ENCODE data around the gene RHPN2.
A peak's percentile ranks its signal among the peaks of the same experiment; 100 is the strongest.
"Not testable (repeated sequence)": the region's sequence is repeated elsewhere in the genome, so short reads cannot be mapped to it uniquely, and the experiment has no call there.

RHPN2 gene

GRCh38 chr19:32971715-32972540 lies 92.8 kb downstream of the RHPN2 start, which contains the start of the genes CEP89 and FAAP24:
Gene CEP89 (minus strand): TSS chr19:32971958. CDS start chr19:32971874, 84 bp downstream.
Gene FAAP24 (plus strand): TSS chr19:32972242. CDS start chr19:32973197, 955 bp downstream.
- peak; percentile 98 for DNase-seq

DNA sequence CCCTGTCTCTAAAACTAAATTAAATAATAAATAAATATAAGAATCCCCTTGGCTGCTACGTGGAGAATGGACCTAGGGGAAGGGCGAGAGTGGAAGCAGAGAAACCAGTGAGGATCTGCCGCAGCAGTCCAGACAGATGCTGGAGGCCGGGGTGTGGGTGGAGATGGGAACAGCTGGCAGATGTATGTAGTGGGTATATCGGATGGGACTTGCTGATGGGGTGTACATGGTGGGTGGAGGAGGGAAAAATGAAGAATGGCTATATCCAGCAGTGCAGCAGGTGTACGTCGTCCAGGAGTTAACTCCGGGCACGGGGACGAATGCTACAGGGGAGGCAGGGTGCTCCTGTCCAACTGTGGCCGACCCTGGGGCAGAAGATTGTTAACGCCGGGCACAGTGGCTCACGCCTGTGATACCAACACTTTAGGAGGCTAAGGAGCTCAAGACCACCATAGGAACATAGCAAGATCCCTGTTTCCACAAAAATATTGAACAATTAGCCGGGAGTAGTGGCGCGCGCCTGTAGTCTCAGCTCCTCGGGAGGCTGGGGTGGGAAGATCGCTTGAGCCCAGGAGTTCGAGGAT lies 93.6 kb downstream of the RHPN2 start:
- DNase-seq = no peak

DNA sequence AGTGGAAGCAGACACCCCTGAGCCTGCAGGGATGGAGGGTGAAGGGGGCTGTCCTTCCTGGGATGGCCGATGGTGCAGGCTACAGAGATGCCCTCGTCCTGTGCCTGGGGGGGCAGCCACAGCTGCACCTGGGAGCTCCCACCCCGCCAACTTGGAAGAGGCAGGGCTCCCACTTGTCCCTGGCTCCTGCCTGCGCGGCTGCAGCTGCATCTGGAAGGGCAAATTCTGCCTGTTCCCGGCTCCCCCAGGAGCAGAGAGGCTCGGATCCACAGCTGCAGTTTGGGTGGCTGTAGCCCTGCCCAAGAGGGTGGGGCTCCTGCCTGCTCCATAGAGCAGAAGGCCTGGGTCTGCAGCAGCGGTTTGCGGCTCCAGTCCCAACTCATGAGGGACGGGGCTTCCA lies 95.1 kb downstream of the RHPN2 start:
- DNase-seq = no peak

GRCh38 chr19:32966750-32967149 lies 97.9 kb downstream of the RHPN2 start:
- DNase-seq = no peak

GRCh38 chr19:32945260-32945659 lies 119.4 kb downstream of the RHPN2 start:
- DNase-seq = no peak

GRCh38 chr19:32941273-32941672 lies 123.4 kb downstream of the RHPN2 start:
- DNase-seq = not testable (repeated sequence)

DNA sequence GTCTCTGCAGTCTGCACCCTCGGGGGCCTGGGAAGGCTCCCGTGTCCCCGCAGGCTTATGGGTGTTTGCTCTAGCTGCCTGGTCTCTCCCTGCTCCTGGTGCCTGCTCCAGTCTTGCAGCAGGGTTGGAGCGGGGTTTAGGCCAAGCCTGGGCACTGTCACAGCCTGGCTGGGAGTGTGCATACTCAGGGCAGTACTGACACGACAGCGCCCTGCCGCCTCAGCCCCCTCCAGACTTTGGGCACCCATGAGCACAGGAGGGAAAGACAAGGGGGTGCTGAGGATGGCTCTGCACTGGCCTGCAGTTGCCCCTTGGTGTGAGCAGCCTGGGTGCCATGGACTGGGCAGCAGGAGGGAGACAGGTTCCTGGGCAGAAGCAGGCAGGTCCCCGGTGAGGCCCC lies 128.6 kb downstream of the RHPN2 start:
- DNase-seq = no peak

DNA sequence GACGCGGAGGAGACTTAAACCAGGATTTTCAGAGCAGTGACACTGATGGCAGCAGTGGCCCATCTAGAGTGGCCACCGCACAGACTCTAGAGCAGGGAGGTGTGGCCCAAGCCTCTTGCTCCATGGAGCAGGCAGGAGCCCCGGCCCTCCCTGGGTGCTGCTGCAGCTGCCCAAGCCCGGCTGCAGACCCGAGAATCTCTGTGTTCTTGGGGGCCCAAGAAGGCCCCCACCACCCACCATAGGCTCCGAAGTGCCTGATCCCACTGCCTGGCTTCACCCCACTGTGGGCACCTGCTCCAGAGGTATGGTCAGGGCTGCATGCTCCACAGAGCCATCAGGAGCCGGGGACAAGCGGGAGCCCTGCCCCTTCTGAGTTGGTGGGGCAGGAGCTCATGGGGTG lies 129.1 kb downstream of the RHPN2 start:
- DNase-seq = no peak

GRCh38 chr19:32933571-32933970 lies 131.1 kb downstream of the RHPN2 start:
- no peak for DNase-seq

- no peak for DNase-seq
Observed at GRCh38 chr19:32930567-32930966, 134.1 kb downstream of the RHPN2 start.

- no peak for DNase-seq
Observed at GRCh38 chr19:32928806-32929205, 135.9 kb downstream of the RHPN2 start.

Measured in DMS 273 treated with DMSO at 0.1 percent for 48 hours (cell line).